C4-2B (cell line): ENCODE measurements around the gene RHBDD3.

Experiments used
- ZFX ChIP-seq: fragments of 450-650 bp; IDR thresholded peaks from 2 replicates; pipeline ENCODE4 v1.6.1; 2017
- TF ChIP-seq, protein P1 (sequence below): fragments of 450-650 bp; conservative IDR thresholded peaks from 2 replicates; pipeline ENCODE4 v1.5.1; 2017; ENCODE audit warnings: mild to moderate bottlenecking

DNA sequence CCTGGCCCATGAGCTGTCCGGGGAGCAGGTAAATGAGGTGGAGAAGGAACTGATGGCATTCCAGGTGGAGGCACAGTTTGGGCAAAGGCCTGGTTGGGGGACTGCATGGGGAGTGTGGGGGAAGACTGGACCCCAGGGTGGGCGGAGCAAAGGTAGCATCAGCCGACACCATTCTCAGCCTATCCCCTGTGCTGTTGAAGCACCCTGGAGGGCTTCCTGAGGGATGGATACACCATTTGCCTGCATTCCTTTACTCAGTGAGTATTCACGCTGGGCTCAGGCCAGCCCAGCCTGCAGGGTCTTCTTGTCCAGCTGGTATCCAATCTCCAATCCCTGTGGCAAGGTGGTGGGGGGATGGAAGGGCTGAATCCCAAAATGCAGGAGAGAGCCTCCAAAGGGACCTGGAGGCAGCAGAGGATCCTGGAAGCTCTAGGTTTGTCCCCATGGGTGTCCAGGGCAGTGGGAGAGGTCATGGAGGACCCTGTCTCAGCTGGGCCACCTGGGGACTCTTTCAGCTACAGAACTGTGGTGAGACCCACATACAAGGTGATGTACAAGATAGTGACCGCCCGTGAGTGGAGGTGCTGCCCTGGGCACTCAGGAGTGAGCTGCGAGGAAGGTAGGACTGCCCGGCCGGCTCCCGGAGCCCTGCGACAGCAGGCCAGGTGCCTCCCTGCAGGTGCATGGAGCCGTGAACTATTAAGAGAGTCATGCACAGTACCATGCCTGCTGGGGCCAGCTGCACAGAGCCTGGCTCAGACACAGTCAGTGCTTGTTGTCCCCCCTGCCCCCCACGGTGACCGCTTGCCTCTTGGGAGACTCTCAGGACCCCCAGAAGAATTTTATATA is 52.5 kb downstream of the RHBDD3 start:
- TF ChIP-seq, protein P1, sequence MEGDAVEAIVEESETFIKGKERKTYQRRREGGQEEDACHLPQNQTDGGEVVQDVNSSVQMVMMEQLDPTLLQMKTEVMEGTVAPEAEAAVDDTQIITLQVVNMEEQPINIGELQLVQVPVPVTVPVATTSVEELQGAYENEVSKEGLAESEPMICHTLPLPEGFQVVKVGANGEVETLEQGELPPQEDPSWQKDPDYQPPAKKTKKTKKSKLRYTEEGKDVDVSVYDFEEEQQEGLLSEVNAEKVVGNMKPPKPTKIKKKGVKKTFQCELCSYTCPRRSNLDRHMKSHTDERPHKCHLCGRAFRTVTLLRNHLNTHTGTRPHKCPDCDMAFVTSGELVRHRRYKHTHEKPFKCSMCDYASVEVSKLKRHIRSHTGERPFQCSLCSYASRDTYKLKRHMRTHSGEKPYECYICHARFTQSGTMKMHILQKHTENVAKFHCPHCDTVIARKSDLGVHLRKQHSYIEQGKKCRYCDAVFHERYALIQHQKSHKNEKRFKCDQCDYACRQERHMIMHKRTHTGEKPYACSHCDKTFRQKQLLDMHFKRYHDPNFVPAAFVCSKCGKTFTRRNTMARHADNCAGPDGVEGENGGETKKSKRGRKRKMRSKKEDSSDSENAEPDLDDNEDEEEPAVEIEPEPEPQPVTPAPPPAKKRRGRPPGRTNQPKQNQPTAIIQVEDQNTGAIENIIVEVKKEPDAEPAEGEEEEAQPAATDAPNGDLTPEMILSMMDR: no peak
- TF ChIP-seq ZFX: no peak
